ENCODE results near the gene CTBP2. TPM values are rescaled to one million over a fixed set of nuclear protein-coding genes. Genes with fewer than 3 reads are reported as not detected.

The CTBP2 gene
- total RNA-seq, 1 experiment from 2014 or later = 212 TPM

DNA sequence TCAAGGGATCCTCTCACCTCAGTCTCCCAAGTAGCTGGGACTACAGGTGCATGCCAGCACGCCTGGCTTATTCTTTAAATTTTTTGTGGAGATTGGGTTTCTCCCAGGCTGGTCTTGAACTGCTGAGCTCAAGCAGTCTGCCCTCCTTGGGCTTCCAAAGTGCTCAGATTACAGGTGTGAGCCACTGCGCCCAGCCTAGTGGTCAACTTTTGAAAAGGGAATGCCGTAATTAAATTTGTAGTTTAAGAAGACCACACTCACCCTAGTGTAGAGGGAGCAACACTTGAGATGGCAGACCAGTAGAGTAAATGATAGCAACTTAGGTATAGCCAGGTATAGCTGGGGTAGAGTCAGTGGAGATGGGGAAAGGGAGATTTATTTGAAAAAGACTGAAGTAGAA, 200.8 kb downstream of the CTBP2 start:
- H4K8ac ChIP-seq (replicated peaks; ENCODE audit: insufficient read length, low read depth, low read length) = no peak overlapping the region
- no peak overlapping the region for H3K23ac ChIP-seq (ENCODE audit: insufficient read length, low read depth, low read length)
- no peak overlapping the region for H2BK12ac ChIP-seq (ENCODE audit: insufficient read length, low read depth, low read length)
- H3K18ac ChIP-seq (ENCODE audit: insufficient read length, low read depth, low read length) = no peak overlapping the region
- peak overlapping the region in 2 of 3 experiments; percentile 13 to 55; a peak in 3 of 7 replicates for H3K27ac Mint-ChIP-seq
- no peak overlapping the region for H4K91ac ChIP-seq (ENCODE audit: insufficient read length, low read depth, low read length)
- peaks cover 15% of the 10 kb centered on the region; the same call in 1 of the 2 replicates for H3K79me2 ChIP-seq (ENCODE audit: insufficient read depth, low read length)
- no peak overlapping the region for H3K4ac ChIP-seq (ENCODE audit: low read depth, low read length)
- no peaks in the 10 kb centered on the region for H3K23me2 ChIP-seq (ENCODE audit: insufficient read length, low read depth, low read length, poor library complexity, severe bottlenecking)
- H2BK20ac ChIP-seq (ENCODE audit: low read depth, low read length, poor library complexity, severe bottlenecking) = no peak overlapping the region
- no peak overlapping the region for H3T11ph ChIP-seq (ENCODE audit: low read length)
- H3K79me1 ChIP-seq (ENCODE audit: insufficient read depth, low read depth, low read length, poor library complexity, severe bottlenecking) = peaks cover 13% of the 10 kb centered on the region
- no peaks in the 10 kb centered on the region for H3K27me3 ChIP-seq (ENCODE audit: insufficient read depth, low read length)
- H2AFZ ChIP-seq (ENCODE audit: low read length) = no peak overlapping the region
- no peak overlapping the region for H4K5ac ChIP-seq (ENCODE audit: insufficient read length, low read depth, low read length)
- H3K36me3 Mint-ChIP-seq (ENCODE audit: insufficient read depth in 1 of 3, low read depth in 3 of 3) = 0 out of 7 replicates have a peak, but pooled peaks cover 0 to 3% (median 0%) of the 10 kb centered on the region in 3 experiments
- H3K27ac ChIP-seq (ENCODE audit: insufficient read length, low read depth, low read length) = no peak overlapping the region
- peaks cover 11 to 17% of the 10 kb centered on the region in 2 experiments for H3K4me1 Mint-ChIP-seq
- H3K9me3 ChIP-seq (ENCODE audit: control insufficient read depth, low read depth, low read length) = no peaks in the 10 kb centered on the region
- no CpG with 5 or more reads among the region's 3 CpGs for WGBS (ENCODE audit: extremely low coverage, insufficient read length, low lambda C conversion rate)
- no peak overlapping the region for H2BK5ac ChIP-seq (ENCODE audit: insufficient read length, low read length)
- TF ChIP-seq, protein P1, sequence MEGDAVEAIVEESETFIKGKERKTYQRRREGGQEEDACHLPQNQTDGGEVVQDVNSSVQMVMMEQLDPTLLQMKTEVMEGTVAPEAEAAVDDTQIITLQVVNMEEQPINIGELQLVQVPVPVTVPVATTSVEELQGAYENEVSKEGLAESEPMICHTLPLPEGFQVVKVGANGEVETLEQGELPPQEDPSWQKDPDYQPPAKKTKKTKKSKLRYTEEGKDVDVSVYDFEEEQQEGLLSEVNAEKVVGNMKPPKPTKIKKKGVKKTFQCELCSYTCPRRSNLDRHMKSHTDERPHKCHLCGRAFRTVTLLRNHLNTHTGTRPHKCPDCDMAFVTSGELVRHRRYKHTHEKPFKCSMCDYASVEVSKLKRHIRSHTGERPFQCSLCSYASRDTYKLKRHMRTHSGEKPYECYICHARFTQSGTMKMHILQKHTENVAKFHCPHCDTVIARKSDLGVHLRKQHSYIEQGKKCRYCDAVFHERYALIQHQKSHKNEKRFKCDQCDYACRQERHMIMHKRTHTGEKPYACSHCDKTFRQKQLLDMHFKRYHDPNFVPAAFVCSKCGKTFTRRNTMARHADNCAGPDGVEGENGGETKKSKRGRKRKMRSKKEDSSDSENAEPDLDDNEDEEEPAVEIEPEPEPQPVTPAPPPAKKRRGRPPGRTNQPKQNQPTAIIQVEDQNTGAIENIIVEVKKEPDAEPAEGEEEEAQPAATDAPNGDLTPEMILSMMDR (conservative IDR thresholded peaks at IDR 0.05) = 0 out of 3 replicates have a peak, but pooled peaks have one; percentile 12
- no peak overlapping the region for H2BK15ac ChIP-seq (ENCODE audit: low read depth, low read length)
- no peaks in the 10 kb centered on the region for H3K27me3 Mint-ChIP-seq (ENCODE audit: low read depth)
- no peak overlapping the region for H3K4me3 Mint-ChIP-seq
- no peak for DNase-seq
- no peaks in the 10 kb centered on the region for H3K9me3 Mint-ChIP-seq
- no peak overlapping the region for H3K9ac ChIP-seq (ENCODE audit: extremely low read depth, insufficient read length, low read length)
- no peak overlapping the region for H2BK120ac ChIP-seq (ENCODE audit: low read depth, low read length, poor library complexity, severe bottlenecking)
- H3K4me2 ChIP-seq (ENCODE audit: insufficient read depth, insufficient read length, low read length) = no peak overlapping the region
- H2AK5ac ChIP-seq (ENCODE audit: insufficient read length, low read length) = no peak overlapping the region
- H3K4me1 ChIP-seq (ENCODE audit: insufficient read depth, low read length) = no peaks in the 10 kb centered on the region
- no peaks in the 10 kb centered on the region for H4K20me1 ChIP-seq (ENCODE audit: control insufficient read depth, insufficient read depth, insufficient read length)
- no peak overlapping the region for H3K56ac ChIP-seq (ENCODE audit: insufficient read length, low read depth, low read length)
- H3K14ac ChIP-seq (ENCODE audit: insufficient read depth, low read length) = no peak overlapping the region
